ENCODE data around the gene SCYL2. TPM values are rescaled to one million over a fixed set of nuclear protein-coding genes. Genes with fewer than 3 reads are reported as not detected.

Gene SCYL2
- total and polyA plus RNA-seq, 2 experiments from 2014 or later, result 15.0 to 57.5 TPM

DNA sequence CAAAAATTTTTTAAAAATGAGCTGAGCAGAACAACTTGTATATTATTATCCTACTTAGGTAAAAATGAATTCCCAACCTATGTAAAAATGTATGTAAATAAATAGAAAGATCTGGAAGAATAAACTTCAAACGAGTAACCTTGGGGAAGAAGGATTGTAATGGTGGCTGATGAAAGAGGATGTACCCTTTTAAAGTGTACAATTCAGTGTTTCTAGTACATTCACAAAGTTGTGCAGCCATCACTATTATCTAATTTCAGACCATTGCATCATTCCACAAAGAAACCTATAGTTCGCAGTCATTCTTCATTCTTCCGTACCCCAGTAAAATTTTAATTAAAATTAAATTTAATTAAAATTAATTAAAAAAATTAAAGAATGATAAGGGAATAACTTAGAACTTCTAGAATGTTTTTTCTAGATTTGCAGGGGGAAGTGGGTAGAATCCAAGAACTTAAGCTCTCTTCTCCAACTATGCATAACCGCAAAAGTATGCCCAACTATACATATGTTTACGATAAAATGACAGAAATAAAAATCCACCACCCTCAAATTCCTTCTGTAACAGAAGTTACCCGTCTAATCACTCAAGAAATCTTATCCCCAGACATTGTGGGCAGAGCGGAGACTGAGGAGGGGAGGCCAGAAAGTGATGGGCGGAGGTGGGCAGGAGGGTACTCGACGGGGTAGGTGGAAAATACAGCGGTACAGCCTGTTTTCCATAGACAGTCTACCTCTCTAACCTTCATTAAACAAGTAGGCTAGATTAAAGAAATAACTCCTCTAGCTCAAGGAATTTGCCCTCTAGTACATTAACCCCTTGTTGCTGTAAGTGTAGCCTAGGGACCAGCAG is 1.0 kb upstream of the SCYL2 start:
- H3K9me3 Mint-ChIP-seq, result no peaks in the 10 kb centered on the region
- H3K4me1 ChIP-seq (ENCODE audit: insufficient read depth), result peaks cover 16% of the 10 kb centered on the region
- H4K20me1 ChIP-seq (replicated peaks; ENCODE audit: insufficient read depth), result peaks cover 9% of the 10 kb centered on the region; the same call in 1 of the 2 replicates
- H2AFZ ChIP-seq, result peak overlapping the region; percentile 99
- H3K9me2 ChIP-seq (ENCODE audit: insufficient read depth), result no peaks in the 10 kb centered on the region
- peak overlapping the region; percentile 84 for H3K4me3 ChIP-seq
- DNase-seq (ENCODE audit: low spot score) (no peak), ATAC-seq (peak; percentile 5)
- TF ChIP-seq NANOG (IDR thresholded peaks at IDR 0.05; ENCODE audit: borderline replicate concordance) (no peak), REST (IDR thresholded peaks at IDR 0.05; ENCODE audit: unreplicated experiment) (no peak), STAT1 (IDR thresholded peaks at IDR 0.05; ENCODE audit: unreplicated experiment) (no peak), JUNB (IDR thresholded peaks at IDR 0.05; ENCODE audit: unreplicated experiment) (no peak), POLR2AphosphoS5 (IDR thresholded peaks at IDR 0.05; ENCODE audit: low read depth) (no peak), EZH2 (IDR thresholded peaks at IDR 0.05; ENCODE audit: low read depth, unreplicated experiment) (no peak), ZNF462 (CRISPR knock-in tag; IDR thresholded peaks at IDR 0.05) (no peak), ZNF114 (CRISPR knock-in tag; IDR thresholded peaks at IDR 0.05) (no peak), ZNF331 (CRISPR knock-in tag; IDR thresholded peaks at IDR 0.05; ENCODE audit: low read depth) (no peak), EZH2phosphoT487 (IDR thresholded peaks at IDR 0.05; ENCODE audit: unreplicated experiment) (no peak), CREB1 (CRISPR knock-in tag; IDR thresholded peaks at IDR 0.05; ENCODE audit: low read depth) (no peak)
- TF ChIP-seq, protein P1, sequence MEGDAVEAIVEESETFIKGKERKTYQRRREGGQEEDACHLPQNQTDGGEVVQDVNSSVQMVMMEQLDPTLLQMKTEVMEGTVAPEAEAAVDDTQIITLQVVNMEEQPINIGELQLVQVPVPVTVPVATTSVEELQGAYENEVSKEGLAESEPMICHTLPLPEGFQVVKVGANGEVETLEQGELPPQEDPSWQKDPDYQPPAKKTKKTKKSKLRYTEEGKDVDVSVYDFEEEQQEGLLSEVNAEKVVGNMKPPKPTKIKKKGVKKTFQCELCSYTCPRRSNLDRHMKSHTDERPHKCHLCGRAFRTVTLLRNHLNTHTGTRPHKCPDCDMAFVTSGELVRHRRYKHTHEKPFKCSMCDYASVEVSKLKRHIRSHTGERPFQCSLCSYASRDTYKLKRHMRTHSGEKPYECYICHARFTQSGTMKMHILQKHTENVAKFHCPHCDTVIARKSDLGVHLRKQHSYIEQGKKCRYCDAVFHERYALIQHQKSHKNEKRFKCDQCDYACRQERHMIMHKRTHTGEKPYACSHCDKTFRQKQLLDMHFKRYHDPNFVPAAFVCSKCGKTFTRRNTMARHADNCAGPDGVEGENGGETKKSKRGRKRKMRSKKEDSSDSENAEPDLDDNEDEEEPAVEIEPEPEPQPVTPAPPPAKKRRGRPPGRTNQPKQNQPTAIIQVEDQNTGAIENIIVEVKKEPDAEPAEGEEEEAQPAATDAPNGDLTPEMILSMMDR (conservative IDR thresholded peaks at IDR 0.05; ENCODE audit: low read depth in 2 of 2), result no peak
- TF ChIP-seq, protein P2, sequence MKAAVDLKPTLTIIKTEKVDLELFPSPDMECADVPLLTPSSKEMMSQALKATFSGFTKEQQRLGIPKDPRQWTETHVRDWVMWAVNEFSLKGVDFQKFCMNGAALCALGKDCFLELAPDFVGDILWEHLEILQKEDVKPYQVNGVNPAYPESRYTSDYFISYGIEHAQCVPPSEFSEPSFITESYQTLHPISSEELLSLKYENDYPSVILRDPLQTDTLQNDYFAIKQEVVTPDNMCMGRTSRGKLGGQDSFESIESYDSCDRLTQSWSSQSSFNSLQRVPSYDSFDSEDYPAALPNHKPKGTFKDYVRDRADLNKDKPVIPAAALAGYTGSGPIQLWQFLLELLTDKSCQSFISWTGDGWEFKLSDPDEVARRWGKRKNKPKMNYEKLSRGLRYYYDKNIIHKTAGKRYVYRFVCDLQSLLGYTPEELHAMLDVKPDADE (IDR thresholded peaks at IDR 0.05), result no peak
- no peaks in the 10 kb centered on the region; the same call in 2 of the 3 replicates for H3K36me3 Mint-ChIP-seq (ENCODE audit: low read depth)
- H3K4me3 Mint-ChIP-seq, result peak overlapping the region; percentile 99
- H3K79me2 ChIP-seq (replicated peaks; ENCODE audit: insufficient read depth), result peaks cover 34% of the 10 kb centered on the region
- H3K27ac Mint-ChIP-seq, result peak overlapping the region; percentile 99
- peak overlapping the region; percentile 97 for H3K27ac ChIP-seq (ENCODE audit: low read depth)
- no peaks in the 10 kb centered on the region for H3K27me3 ChIP-seq (ENCODE audit: insufficient read depth)
- H3K4me1 Mint-ChIP-seq, result peaks cover 15% of the 10 kb centered on the region
- H3K4me2 ChIP-seq, result peak overlapping the region; percentile 94
- peaks cover 8% of the 10 kb centered on the region for H3K27me3 Mint-ChIP-seq (ENCODE audit: insufficient read depth, low read depth, poor library complexity)
- H3F3A ChIP-seq (replicated peaks; ENCODE audit: low read depth), result no peaks in the 10 kb centered on the region
- H3K36me3 ChIP-seq (ENCODE audit: insufficient read depth), result no peaks in the 10 kb centered on the region

Data from GM23338 (cell line).